Measurements from ENCODE around the gene ATP5F1D.

Gene ATP5F1D

DNA sequence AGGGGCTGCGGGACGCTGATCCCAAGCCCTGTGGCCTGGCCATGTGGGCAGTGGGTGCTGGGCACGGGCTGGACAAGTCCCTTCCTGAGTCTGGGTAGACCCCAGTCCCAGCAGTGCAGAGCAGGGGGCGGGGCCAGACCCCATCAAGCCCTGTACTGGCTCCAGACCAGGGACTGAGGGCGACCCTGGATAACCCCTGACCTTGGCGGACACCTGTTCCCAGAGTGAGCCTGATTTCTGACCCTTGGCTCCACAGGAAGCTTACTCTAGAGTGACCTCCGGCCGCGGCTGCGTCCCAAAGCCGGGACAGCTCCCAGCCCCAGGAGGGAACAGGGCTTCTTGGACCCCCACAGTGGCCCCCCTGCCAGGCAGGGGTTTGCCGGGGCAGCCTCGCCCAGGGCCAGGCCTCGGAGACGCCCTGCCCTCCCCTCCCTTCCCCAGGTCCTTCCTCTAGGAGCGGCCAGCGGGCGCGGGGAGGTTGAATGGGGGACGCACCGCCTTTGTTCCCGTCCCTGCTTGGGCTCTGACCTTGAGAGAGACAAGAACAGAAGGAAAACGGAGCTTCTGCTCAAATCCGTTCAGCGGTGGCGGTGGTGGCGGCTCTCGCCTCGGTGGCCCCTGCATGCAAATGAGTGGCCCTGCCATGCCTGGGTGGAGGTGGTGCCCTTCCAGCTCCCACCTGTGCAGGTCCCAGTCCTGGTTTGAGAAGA is 41.8 kb downstream of the ATP5F1D start:
- H3K9ac ChIP-seq (ENCODE audit: low read depth, low read length) = no peak overlapping the region
- H3K36me3 ChIP-seq (ENCODE audit: control insufficient read depth, insufficient read depth, low read length) = peaks cover 11% of the 10 kb centered on the region
- no peaks in the 10 kb centered on the region; the same call in 1 of the 2 replicates for H3K27me3 ChIP-seq (ENCODE audit: control insufficient read depth, insufficient read depth, low read length)
- no peaks in the 10 kb centered on the region for H3K4me1 ChIP-seq (ENCODE audit: control insufficient read depth, insufficient read depth, low read length)
- H3K9me3 ChIP-seq (ENCODE audit: control insufficient read depth, insufficient read depth, low read length) = no peaks in the 10 kb centered on the region
- H3K27ac ChIP-seq (ENCODE audit: low read depth, low read length) = no peak overlapping the region
- no peak overlapping the region for H3K4me3 ChIP-seq (ENCODE audit: low read depth, low read length)

DNA sequence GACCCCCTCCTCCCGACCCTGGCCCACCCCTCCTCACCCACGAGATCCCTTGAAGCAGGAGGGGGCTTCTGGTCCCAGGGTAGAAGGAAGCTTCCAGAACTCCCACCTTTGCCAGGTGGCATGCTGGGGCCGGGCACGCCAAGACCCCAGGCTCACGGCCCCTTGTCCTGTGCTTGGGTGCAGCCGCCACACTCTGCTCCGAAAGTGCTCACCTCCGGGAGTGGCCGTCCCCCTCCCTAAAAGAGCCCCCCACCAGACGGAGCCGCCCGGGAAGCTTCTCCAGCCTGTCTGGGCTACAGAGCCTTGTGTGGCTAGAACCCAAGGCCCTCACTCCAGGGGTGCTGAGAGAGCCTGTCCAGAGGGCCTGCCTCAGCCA is 42.4 kb downstream of the ATP5F1D start:
- no peak overlapping the region for H3K9ac ChIP-seq (ENCODE audit: low read depth, low read length)

DNA sequence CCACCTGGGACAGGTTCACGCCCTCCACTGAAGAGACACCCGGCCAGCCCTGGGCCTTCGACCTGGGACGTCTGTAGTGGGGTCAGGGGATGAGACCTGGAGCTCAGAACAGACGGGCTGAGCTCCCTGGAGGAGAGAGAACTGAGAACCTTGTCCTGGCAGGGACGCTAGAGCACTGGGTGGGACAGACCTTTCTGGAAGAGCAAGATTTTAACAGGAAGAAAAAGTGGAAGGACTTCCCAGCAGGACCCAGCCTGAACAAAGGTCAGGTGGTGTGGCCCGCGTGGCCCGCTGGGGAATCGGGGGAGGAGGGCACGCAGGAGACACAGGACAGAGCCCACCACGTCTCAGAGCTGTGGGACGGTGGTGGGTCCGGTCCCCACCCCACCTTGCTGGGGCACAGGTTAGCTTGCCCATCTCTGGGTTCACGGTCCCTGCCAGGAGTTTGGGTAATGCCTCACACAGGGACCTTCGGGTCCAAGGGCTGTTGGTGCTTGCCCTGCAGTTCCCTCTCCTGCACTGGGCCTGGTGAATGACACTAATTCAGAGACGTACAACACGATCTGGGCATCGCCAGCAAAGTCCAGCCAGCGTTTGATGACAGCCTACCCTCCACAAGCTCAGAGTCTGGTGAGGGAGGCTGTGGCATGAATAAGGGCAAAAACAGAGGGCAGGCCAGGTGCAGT is 42.9 kb downstream of the ATP5F1D start:
- H3K9me3 ChIP-seq (ENCODE audit: control insufficient read depth, insufficient read depth, low read length) = no peaks in the 10 kb centered on the region
- H3K9ac ChIP-seq (ENCODE audit: low read depth, low read length) = no peak overlapping the region
- no peaks in the 10 kb centered on the region; the same call in 1 of the 2 replicates for H3K27me3 ChIP-seq (ENCODE audit: control insufficient read depth, insufficient read depth, low read length)
- H3K4me1 ChIP-seq (ENCODE audit: control insufficient read depth, insufficient read depth, low read length) = no peaks in the 10 kb centered on the region
- peaks cover 2% of the 10 kb centered on the region for H3K36me3 ChIP-seq (ENCODE audit: control insufficient read depth, insufficient read depth, low read length)
- no peak overlapping the region for H3K4me3 ChIP-seq (ENCODE audit: low read depth, low read length)
- no peak overlapping the region for H3K27ac ChIP-seq (ENCODE audit: low read depth, low read length)

More for the DNA sequence above, 42.4 kb downstream of the ATP5F1D start:
- H3K27me3 ChIP-seq (ENCODE audit: control insufficient read depth, insufficient read depth, low read length) = no peaks in the 10 kb centered on the region; the same call in 1 of the 2 replicates
- H3K4me1 ChIP-seq (ENCODE audit: control insufficient read depth, insufficient read depth, low read length) = no peaks in the 10 kb centered on the region
- no peak overlapping the region for H3K27ac ChIP-seq (ENCODE audit: low read depth, low read length)
- H3K36me3 ChIP-seq (ENCODE audit: control insufficient read depth, insufficient read depth, low read length) = peaks cover 7% of the 10 kb centered on the region
- no peaks in the 10 kb centered on the region for H3K9me3 ChIP-seq (ENCODE audit: control insufficient read depth, insufficient read depth, low read length)
- no peak overlapping the region for H3K4me3 ChIP-seq (ENCODE audit: low read depth, low read length)

DNA sequence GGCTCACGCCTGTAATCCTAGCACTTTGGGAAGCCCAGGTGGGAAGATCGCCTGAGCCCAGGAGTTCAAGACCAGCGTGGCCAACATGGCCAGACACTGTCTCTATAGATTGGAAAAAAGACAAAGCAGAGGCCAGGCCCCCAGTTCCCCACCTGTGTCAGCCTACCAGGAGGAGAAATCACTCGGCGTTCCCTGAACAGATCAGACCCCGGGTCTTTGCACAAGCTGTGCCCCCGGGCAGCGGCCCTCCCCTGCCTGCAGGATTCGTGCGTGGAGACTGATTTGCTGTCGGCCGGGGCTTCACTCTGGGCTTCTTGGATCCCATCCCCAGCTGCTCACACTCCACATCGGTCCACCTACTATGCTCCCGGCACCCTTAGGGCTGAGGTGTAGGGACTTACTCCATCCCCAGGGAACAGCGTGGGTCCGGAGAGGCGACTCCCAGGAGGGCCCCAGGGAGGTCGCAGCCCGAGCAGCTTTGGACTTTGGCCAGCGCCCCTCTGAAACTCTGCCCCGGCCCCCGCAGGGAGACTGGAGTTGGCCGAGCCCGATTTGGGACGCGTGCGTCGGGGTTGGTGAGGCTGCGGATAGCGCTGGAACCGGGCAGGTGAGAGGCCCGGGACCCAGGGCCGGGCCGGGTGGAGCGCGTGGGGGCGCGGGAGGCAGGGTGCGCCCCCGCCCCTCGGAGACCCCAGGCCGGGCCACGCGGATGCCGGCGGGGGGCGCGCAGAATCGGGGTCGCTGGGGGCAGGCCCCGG is 43.6 kb downstream of the ATP5F1D start:
- no peaks in the 10 kb centered on the region for H3K4me1 ChIP-seq (ENCODE audit: control insufficient read depth, insufficient read depth, low read length)
- no peaks in the 10 kb centered on the region for H3K36me3 ChIP-seq (ENCODE audit: control insufficient read depth, insufficient read depth, low read length)
- no peaks in the 10 kb centered on the region; the same call in 1 of the 2 replicates for H3K27me3 ChIP-seq (ENCODE audit: control insufficient read depth, insufficient read depth, low read length)
- H3K27ac ChIP-seq (ENCODE audit: low read depth, low read length) = no peak overlapping the region
- H3K9ac ChIP-seq (ENCODE audit: low read depth, low read length) = no peak overlapping the region
- peak overlapping the region; percentile 48; the same call in 1 of the 2 replicates for H3K4me3 ChIP-seq (ENCODE audit: low read depth, low read length)
- no peaks in the 10 kb centered on the region for H3K9me3 ChIP-seq (ENCODE audit: control insufficient read depth, insufficient read depth, low read length)

DNA sequence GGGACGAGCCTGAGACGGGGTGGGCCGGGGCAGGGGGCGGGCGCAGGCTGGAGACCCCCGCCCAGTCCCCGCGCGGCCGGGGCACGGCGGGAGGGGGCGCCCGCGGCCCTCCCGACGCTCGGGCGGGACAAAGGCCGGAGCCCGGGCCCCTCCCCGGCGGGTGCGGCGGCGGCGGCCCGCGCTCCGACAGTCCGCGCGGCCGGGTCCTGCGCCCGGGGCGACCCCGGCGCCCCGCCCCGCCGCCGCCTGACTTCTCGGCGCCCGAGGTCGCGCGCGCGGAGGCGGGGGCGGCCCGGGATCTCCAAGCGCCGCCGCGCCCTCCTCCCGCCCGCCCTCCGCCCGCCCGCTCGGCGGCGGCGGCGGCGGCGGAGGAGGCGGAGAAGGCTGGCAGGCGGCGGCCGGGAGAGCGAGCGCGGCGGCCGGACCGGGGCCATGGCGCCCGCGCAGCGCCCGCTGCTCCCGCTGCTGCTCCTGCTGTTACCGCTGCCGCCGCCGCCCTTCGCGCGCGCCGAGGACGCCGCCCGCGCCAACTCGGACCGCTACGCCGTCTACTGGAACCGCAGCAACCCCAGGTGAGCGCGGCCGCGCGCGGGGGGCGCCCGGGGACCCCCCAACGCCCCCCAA is 44.3 kb downstream of the ATP5F1D start, which contains the start of gene EFNA2:
EFNA2 (plus strand) TSS at position 137 of the 624 bp plus-strand sequence; CDS start at position 433, 296 bp downstream.
- Histone ChIP-seq H3K4me3 (ENCODE audit: low read depth, low read length) (peak within 1 kb of the TSS; percentile 52), H3K9me3 (ENCODE audit: control insufficient read depth, insufficient read depth, low read length) (no peaks in the 10 kb centered on the region), H3K4me1 (ENCODE audit: control insufficient read depth, insufficient read depth, low read length) (no peaks in the 10 kb centered on the region), H3K36me3 (ENCODE audit: control insufficient read depth, insufficient read depth, low read length) (no peaks in the 10 kb centered on the region), H3K27ac (ENCODE audit: low read depth, low read length) (no peak within 1 kb of the TSS), H3K27me3 (ENCODE audit: control insufficient read depth, insufficient read depth, low read length) (no peaks in the 10 kb centered on the region; the same call in 1 of the 2 replicates), H3K9ac (ENCODE audit: low read depth, low read length) (no peak within 1 kb of the TSS)

DNA sequence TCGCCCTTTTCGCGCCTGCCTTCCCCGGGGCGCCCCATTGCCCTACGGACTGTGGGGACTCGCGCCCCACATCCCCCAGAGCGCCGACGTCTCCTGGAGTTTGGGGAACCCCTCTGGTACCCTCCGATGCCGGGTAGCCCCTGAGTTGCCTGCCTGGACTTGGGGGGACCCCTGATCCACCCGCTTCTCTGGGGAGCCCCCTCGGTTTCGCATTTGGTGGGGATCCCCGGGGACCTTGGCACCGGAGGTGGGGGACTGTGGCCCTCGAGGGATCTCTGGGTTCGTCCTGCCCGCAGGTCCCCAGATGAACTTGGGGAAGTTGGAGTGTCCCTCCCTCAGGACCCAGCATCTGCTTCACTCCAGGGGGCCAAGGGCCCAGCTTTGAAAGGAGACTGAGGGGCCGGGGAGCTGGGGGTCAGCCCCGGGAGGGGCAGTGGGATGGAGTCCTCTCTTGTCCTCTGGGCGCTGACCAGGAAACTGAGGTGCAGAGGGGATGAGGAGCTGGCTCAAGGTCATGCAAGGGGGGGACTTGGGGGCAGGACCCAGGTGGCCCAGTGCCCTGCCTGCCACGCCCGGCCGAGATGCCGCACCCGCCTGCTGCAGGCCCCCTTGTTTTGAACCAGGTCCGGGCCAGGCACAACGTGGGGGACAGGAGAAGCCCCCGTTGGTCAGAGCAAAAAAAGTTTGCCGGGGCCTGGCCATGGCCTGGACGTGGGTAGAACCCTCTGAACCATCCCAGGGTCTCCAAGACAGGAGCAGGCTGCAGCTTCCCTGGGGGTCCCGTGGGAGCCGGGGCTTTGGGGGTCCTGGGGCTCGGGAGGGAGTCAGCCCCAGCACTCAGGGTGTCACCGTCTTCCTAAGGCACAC is 45.2 kb downstream of the ATP5F1D start:
- Histone ChIP-seq H3K27me3 (ENCODE audit: control insufficient read depth, insufficient read depth, low read length) (no peaks in the 10 kb centered on the region; the same call in 1 of the 2 replicates), H3K9ac (ENCODE audit: low read depth, low read length) (no peak overlapping the region), H3K4me1 (ENCODE audit: control insufficient read depth, insufficient read depth, low read length) (no peaks in the 10 kb centered on the region), H3K27ac (ENCODE audit: low read depth, low read length) (no peak overlapping the region), H3K4me3 (ENCODE audit: low read depth, low read length) (peak overlapping the region; percentile 52), H3K36me3 (ENCODE audit: control insufficient read depth, insufficient read depth, low read length) (no peaks in the 10 kb centered on the region), H3K9me3 (ENCODE audit: control insufficient read depth, insufficient read depth, low read length) (no peaks in the 10 kb centered on the region)

DNA sequence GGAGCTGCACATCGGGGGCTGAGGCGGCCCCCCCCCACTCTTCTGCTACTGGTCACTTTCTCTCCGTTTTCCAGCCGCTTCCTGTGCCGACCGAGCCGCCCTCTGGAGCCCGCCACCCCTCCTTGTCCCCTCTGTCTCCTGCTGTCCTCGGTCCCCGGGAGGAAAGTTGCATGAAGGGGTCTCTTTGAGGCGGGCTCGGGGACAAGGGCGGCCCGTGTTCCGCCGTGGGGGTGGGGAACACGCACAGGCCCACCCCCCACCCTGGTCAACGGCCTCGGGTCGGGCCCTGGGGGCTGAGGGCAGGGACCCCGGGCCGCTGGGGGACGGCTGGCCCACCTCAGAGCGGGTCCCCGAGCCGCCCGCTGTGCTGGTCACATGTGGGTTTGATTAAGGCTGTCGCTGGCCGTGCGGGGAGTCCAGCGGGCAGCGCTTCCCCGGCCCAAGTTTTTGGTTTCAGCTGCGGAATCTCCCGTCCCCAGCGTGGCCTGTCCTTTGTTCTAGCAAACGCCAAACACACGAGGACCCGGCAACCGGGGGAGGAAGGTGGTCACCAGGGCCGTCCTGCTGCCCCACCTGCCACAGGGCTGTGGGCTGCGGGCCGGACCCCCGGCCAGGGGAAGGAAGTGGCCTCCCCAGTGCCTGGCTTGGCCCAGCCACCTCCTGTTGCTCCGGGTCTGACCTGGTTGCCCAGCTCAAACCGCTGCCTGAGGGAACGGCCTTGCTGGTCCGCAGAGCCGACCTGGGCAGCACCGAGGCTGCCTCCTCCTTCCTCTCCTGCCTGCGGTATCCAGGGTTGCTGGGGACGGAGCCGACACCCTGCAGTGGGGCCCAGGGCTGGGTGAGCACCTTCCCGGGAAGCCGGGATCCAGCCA is 46.0 kb downstream of the ATP5F1D start:
- no peaks in the 10 kb centered on the region for H3K36me3 ChIP-seq (ENCODE audit: control insufficient read depth, insufficient read depth, low read length)
- H3K9ac ChIP-seq (ENCODE audit: low read depth, low read length) = no peak overlapping the region
- H3K4me1 ChIP-seq (ENCODE audit: control insufficient read depth, insufficient read depth, low read length) = no peaks in the 10 kb centered on the region
- no peak overlapping the region for H3K27ac ChIP-seq (ENCODE audit: low read depth, low read length)
- H3K4me3 ChIP-seq (ENCODE audit: low read depth, low read length) = no peak overlapping the region
- H3K9me3 ChIP-seq (ENCODE audit: control insufficient read depth, insufficient read depth, low read length) = no peaks in the 10 kb centered on the region
- no peaks in the 10 kb centered on the region; the same call in 1 of the 2 replicates for H3K27me3 ChIP-seq (ENCODE audit: control insufficient read depth, insufficient read depth, low read length)

DNA sequence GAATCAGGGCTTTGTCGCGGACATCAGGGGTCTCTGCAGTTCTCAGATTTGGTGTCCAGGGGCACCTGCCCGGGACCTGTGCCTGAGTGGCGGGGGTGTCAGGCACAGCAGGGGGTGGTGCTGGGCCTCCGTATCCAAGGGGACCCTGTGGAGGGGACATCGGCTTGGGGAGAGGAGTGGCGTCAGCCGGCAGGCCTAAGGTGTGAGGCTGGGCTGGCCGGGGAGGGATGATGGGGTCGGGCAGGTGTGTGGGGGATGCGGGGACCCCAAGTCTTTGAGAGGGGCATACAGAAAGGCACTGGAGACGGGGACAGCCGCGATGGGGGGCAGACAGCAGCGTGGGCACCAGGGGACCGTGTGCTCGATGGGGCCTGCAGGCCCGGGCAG is 46.7 kb downstream of the ATP5F1D start:
- no peak overlapping the region for H3K9ac ChIP-seq (ENCODE audit: low read depth, low read length)
- H3K27ac ChIP-seq (ENCODE audit: low read depth, low read length) = no peak overlapping the region
- H3K9me3 ChIP-seq (ENCODE audit: control insufficient read depth, insufficient read depth, low read length) = no peaks in the 10 kb centered on the region
- no peak overlapping the region for H3K4me3 ChIP-seq (ENCODE audit: low read depth, low read length)
- H3K36me3 ChIP-seq (ENCODE audit: control insufficient read depth, insufficient read depth, low read length) = no peaks in the 10 kb centered on the region
- no peaks in the 10 kb centered on the region for H3K4me1 ChIP-seq (ENCODE audit: control insufficient read depth, insufficient read depth, low read length)
- H3K27me3 ChIP-seq (ENCODE audit: control insufficient read depth, insufficient read depth, low read length) = no peaks in the 10 kb centered on the region; the same call in 1 of the 2 replicates

DNA sequence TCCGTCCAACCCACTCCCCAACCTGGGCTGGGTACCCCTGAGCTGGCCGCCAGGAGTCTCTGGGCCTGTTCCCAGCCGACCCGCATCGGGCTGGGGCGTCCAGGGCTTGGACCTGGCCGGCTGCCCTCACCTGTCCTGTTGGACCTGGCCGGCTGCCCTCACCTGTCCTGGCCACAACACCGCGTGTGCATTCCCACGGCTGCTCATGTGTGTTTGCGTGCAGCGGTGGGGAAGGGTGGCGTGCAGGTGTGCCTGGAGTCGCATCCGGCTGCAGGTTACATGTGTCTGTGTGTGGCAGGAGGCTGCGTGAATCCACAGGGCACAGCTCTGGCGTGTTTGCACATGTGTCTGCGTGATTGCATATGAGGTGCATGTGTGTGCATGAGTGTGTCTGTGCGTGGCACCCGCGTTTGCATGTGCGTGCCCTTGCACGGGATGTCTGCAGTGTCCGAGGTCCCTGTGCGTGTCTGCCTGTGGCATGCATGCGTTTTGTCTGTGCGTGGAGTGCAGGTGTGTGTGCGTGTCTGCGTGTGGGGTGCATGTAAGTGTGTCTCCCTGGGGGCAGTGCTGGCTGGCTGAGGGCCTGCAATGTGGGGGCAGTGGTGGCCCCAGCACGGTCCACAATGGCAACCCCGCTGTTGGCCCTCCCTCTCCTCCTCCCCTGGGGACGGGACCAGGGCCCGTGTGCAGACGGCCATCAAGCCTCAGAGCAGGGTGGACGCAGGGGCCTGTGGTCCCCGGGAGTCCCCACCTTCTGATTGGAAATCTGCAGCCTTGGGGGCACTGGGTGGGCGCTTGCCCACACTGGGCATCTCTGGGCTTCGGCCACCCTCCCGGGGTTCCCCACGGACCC is 47.5 kb downstream of the ATP5F1D start:
- Histone ChIP-seq H3K4me3 (ENCODE audit: low read depth, low read length) (no peak overlapping the region), H3K9ac (ENCODE audit: low read depth, low read length) (no peak overlapping the region), H3K4me1 (ENCODE audit: control insufficient read depth, insufficient read depth, low read length) (no peaks in the 10 kb centered on the region), H3K36me3 (ENCODE audit: control insufficient read depth, insufficient read depth, low read length) (no peaks in the 10 kb centered on the region), H3K9me3 (ENCODE audit: control insufficient read depth, insufficient read depth, low read length) (no peaks in the 10 kb centered on the region), H3K27me3 (ENCODE audit: control insufficient read depth, insufficient read depth, low read length) (no peaks in the 10 kb centered on the region; the same call in 1 of the 2 replicates), H3K27ac (ENCODE audit: low read depth, low read length) (no peak overlapping the region)
